ENCODE results near the gene AK1. TPM values are rescaled to one million over a fixed set of nuclear protein-coding genes. Genes with fewer than 3 reads are reported as not detected.
A peak's percentile ranks its signal among the peaks of the same experiment; 100 is the strongest.

Gene AK1
- total and polyA plus RNA-seq, 9 of the 15 experiments (the other 6 are each of a cell fraction or from before 2014, with no cell fraction given) = 10.1 to 71.8 (median 39.0) TPM

GRCh38 chr9:127919253-127919815 lies 41.9 kb upstream of the AK1 start (continued):
- TF ChIP-seq BRF2 (IDR thresholded peaks at IDR 0.05; ENCODE audit: borderline replicate concordance, insufficient read depth, insufficient read length) (no peak), RBM15 (IDR thresholded peaks at IDR 0.05; ENCODE audit: insufficient read depth, low read length) (no peak), FOXA3 (CRISPR knock-in tag; conservative IDR thresholded peaks at IDR 0.05 in 1 of 2, IDR thresholded peaks at IDR 0.05 in 1 of 2) (no peak), HMGXB4 (CRISPR knock-in tag; IDR thresholded peaks at IDR 0.05) (no peak), KAT2B (IDR thresholded peaks at IDR 0.05; ENCODE audit: low read depth, low read length) (no peak), ETS2 (tag; IDR thresholded peaks at IDR 0.05; ENCODE audit: borderline replicate concordance, poor library complexity, severe bottlenecking) (no peak), HNRNPL (IDR thresholded peaks at IDR 0.05; ENCODE audit: low read depth, low read length) (no peak), TBL1XR1 (IDR thresholded peaks at IDR 0.05; ENCODE audit: low read length in 2 of 2) (no peak), POLR2AphosphoS2 (IDR thresholded peaks at IDR 0.05; ENCODE audit: low read length) (no peak), PRMT5 (CRISPR knock-in tag; IDR thresholded peaks at IDR 0.05) (no peak), ZNF76 (CRISPR knock-in tag; IDR thresholded peaks at IDR 0.05; ENCODE audit: borderline replicate concordance) (no peak), YBX1 (IDR thresholded peaks at IDR 0.05) (no peak), TRIM24 (IDR thresholded peaks at IDR 0.05) (peak in 1 of 2 experiments; percentile 59; a peak in 2 of 4 replicates), KLF10 (CRISPR knock-in tag; IDR thresholded peaks at IDR 0.05) (no peak), BMI1 (IDR thresholded peaks at IDR 0.05; ENCODE audit: low read length) (no peak), JUNB (CRISPR knock-in tag; conservative IDR thresholded peaks at IDR 0.05) (no peak), ESRRB (CRISPR knock-in tag; IDR thresholded peaks at IDR 0.05; ENCODE audit: borderline replicate concordance) (no peak), PHB (CRISPR knock-in tag; IDR thresholded peaks at IDR 0.05) (no peak), KAT7 (CRISPR knock-in tag; IDR thresholded peaks at IDR 0.05; ENCODE audit: borderline replicate concordance) (no peak), MLLT1 (IDR thresholded peaks at IDR 0.05) (no peak), CREB5 (CRISPR knock-in tag; IDR thresholded peaks at IDR 0.05) (no peak), SRSF9 (IDR thresholded peaks at IDR 0.05; ENCODE audit: borderline replicate concordance, low read depth, low read length) (no peak)
- TF ChIP-seq, protein P1, sequence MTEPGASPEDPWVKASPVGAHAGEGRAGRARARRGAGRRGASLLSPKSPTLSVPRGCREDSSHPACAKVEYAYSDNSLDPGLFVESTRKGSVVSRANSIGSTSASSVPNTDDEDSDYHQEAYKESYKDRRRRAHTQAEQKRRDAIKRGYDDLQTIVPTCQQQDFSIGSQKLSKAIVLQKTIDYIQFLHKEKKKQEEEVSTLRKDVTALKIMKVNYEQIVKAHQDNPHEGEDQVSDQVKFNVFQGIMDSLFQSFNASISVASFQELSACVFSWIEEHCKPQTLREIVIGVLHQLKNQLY (CRISPR knock-in tag; conservative IDR thresholded peaks at IDR 0.05) = no peak
